K562 (cell line): ENCODE data around the gene NFKBIA. TPM values are rescaled to one million over a fixed set of nuclear protein-coding genes. Genes with fewer than 3 reads are reported as not detected.
A peak's percentile ranks its signal among the peaks of the same experiment; 100 is the strongest.

ENCODE experiments used
- DNMT1 ChIP-seq: fragments of 450-650 bp; IDR thresholded peaks from 2 replicates; pipeline ENCODE4 v1.6.1; 2016; ENCODE audit warnings: antibody characterized with exemption, mild to moderate bottlenecking
- FOXK2 ChIP-seq, 2 experiments: fragments of 450-650 bp; IDR thresholded peaks in 1 of 2; conservative IDR thresholded peaks in 1 of 2; 2 replicates each; pipeline ENCODE4 v1.6.1; 2016; ENCODE audit warnings: low read depth in 2 of 2, mild to moderate bottlenecking in 1 of 2
- GABPA ChIP-seq: fragments of 200-800 bp; sonication (Bioruptor generic); conservative IDR thresholded peaks from 2 replicates; pipeline ENCODE4 v1.6.1; 2016; ENCODE audit warnings: low read depth, missing genetic modification characterization, missing compliant biosample characterization
- HNRNPL ChIP-seq: fragments of 200-400 bp; formaldehyde crosslinking; IDR thresholded peaks from 2 replicates; pipeline ENCODE4 v1.6.1; 2017; ENCODE audit warnings: low read depth, mild to moderate bottlenecking, low read length
- ID3 ChIP-seq, 2 experiments: fragments of 250-450 bp in 1 of 2; fragments of 450-650 bp in 1 of 2; sonication (Bioruptor Pico) in 1 of 2; IDR thresholded peaks; 2 replicates each; pipeline versions ENCODE4 v1.6.1 to v1.8.0; 2016 to 2021; ENCODE audit warnings: mild to moderate bottlenecking in 2 of 2, moderate library complexity in 2 of 2, missing compliant biosample characterization in 1 of 2, missing genetic modification characterization in 1 of 2
- NR2C1 ChIP-seq, 2 experiments: fragments of 450-650 bp; IDR thresholded peaks; 2 replicates each; pipeline ENCODE4 v1.6.1; 2017; ENCODE audit warnings: mild to moderate bottlenecking in 2 of 2, antibody characterized with exemption in 1 of 2, inconsistent platforms in 1 of 2, missing compliant biosample characterization in 1 of 2, missing genetic modification characterization in 1 of 2
- SOX6 ChIP-seq: fragments of 450-650 bp; IDR thresholded peaks from 2 replicates; pipeline ENCODE4 v1.6.1; 2014; ENCODE audit warnings: mild to moderate bottlenecking
- TAF7 ChIP-seq: fragments of 450-650 bp; IDR thresholded peaks from 2 replicates; pipeline ENCODE4 v1.6.1; 2016; ENCODE audit warnings: missing genetic modification characterization, missing compliant biosample characterization
- TARDBP ChIP-seq: fragments of 450-650 bp; IDR thresholded peaks from 2 replicates; pipeline ENCODE4 v1.6.1; 2016
- ZBTB11 ChIP-seq, 3 experiments: fragments of 200-800 bp in 1 of 3; fragments of 250-450 bp in 1 of 3; fragments of 450-650 bp in 1 of 3; sonication (Bioruptor Pico) in 1 of 3; sonication (Bioruptor generic) in 1 of 3; formaldehyde crosslinking in 1 of 3; IDR thresholded peaks; 2 replicates each; pipeline versions ENCODE4 v1.6.1 to v1.8.0; 2016 to 2022; ENCODE audit warnings: mild to moderate bottlenecking in 2 of 3, missing genetic modification characterization in 2 of 3, missing compliant biosample characterization in 1 of 3, moderate library complexity in 1 of 3
- ZBTB17 ChIP-seq: fragments of 450-650 bp; formaldehyde crosslinking; IDR thresholded peaks from 2 replicates; pipeline ENCODE4 v1.4.0; 2020; ENCODE audit warnings: mild to moderate bottlenecking
- ZNF316 ChIP-seq: fragments of 450-650 bp; IDR thresholded peaks from 2 replicates; pipeline ENCODE4 v1.6.1; 2016
- ZNF830 ChIP-seq: fragments of 250-450 bp; sonication (Bioruptor Pico); IDR thresholded peaks from 2 replicates; pipeline ENCODE4 v1.5.0; 2021; ENCODE audit warnings: mild to moderate bottlenecking
- polyA plus RNA-seq, 8 experiments: library from polyadenylated mRNA; depleted of rRNA in 4 of 8; stranded (reverse) in 5 of 8; unstranded in 3 of 8; fragments of >200 nt; fragmentation: Nextera tagmentation in 2 of 8; fragmentation: Illumina TruSeq in 1 of 8; extraction: Ambion mirVana in 2 of 8; extraction: Trizol in 1 of 8; gene quantifications; 2 replicates each; pipeline versions ENCODE4 v1.2.1 to v1.2.3, GENCODE V29; 2011 to 2014; ENCODE audit warnings: inconsistent platforms in 1 of 8, missing spikeins in 1 of 8
- total RNA-seq, 7 experiments: library from RNA; depleted of rRNA in 6 of 7; stranded (reverse); fragments of >200 nt in 6 of 7; fragmentation: Illumina TruSeq in 2 of 7; extraction: Trizol in 2 of 7; gene quantifications; 2 replicates each; pipeline versions ENCODE4 v1.2.1 to v1.2.3, GENCODE V29; 2011 to 2021; ENCODE audit warnings: low replicate concordance in 1 of 7

NFKBIA gene
- total and polyA plus RNA-seq, 9 of the 15 experiments (the other 6 are each of a cell fraction or from before 2014, with no cell fraction given): 6.9 to 31.8 (median 18.2) TPM

- TF ChIP-seq NR2C1 (IDR thresholded peaks at IDR 0.05): no peak
- TF ChIP-seq NR2C1 (tag; IDR thresholded peaks at IDR 0.05): peak; percentile 52; the same call in 1 of the 2 replicates
- peak; percentile 60 for TF ChIP-seq GABPA (tag)
- TF ChIP-seq TARDBP: no peak
- no peak for TF ChIP-seq HNRNPL
- no peak for TF ChIP-seq TAF7 (tag)
- TF ChIP-seq ZBTB11 (CRISPR knock-in tag; IDR thresholded peaks at IDR 0.05): peak in 1 of 3 experiments; percentile 62; a peak in 1 of 6 replicates
- TF ChIP-seq SOX6: peak; percentile 85
- 0 out of 2 replicates have a peak, but pooled peaks have one; percentile 36 for TF ChIP-seq ZBTB17 (CRISPR knock-in tag)
- TF ChIP-seq FOXK2 (conservative IDR thresholded peaks at IDR 0.05 in 1 of 2, IDR thresholded peaks at IDR 0.05 in 1 of 2; ENCODE audit: low read depth in 2 of 2): peak; percentile 17 to 71; a peak in 1 of 4 replicates
- TF ChIP-seq ZNF316: peak; percentile 73
- no peak for TF ChIP-seq ZNF830 (CRISPR knock-in tag)
- TF ChIP-seq ID3 (CRISPR knock-in tag; IDR thresholded peaks at IDR 0.05): no peak
- TF ChIP-seq ID3 (tag; IDR thresholded peaks at IDR 0.05): peak; percentile 93
- no peak for TF ChIP-seq DNMT1
Measured at GRCh38 chr14:35365130-35366055, 39.2 kb downstream of the NFKBIA start (continued).
